ENCODE measurements around the gene PDE4D.
"Not testable (repeated sequence)": the region's sequence is repeated elsewhere in the genome, so short reads cannot be mapped to it uniquely, and the experiment has no call there.

PDE4D gene

GRCh38 chr5:59418808-59419207, 474.7 kb downstream of the PDE4D start:
- DNase-seq (ENCODE audit: low read depth) = no peak

GRCh38 chr5:59416451-59416850, 477.1 kb downstream of the PDE4D start:
- DNase-seq (ENCODE audit: low read depth) = no peak

- DNase-seq (ENCODE audit: low read depth) = no peak
Measured at GRCh38 chr5:59416026-59416425, 477.5 kb downstream of the PDE4D start.

GRCh38 chr5:59412428-59412827, 481.1 kb downstream of the PDE4D start:
- no peak for DNase-seq (ENCODE audit: low read depth)

- not testable (repeated sequence) for DNase-seq (ENCODE audit: low read depth)
Measured at GRCh38 chr5:59408997-59409396, 484.5 kb downstream of the PDE4D start.

GRCh38 chr5:59407967-59408366, 485.6 kb downstream of the PDE4D start:
- no peak for DNase-seq (ENCODE audit: low read depth)

GRCh38 chr5:59401637-59402036, 491.9 kb downstream of the PDE4D start:
- DNase-seq (ENCODE audit: low read depth) = no peak

GRCh38 chr5:59394956-59395355, 498.6 kb downstream of the PDE4D start:
- not testable (repeated sequence) for DNase-seq (ENCODE audit: low read depth)

- DNase-seq (ENCODE audit: low read depth) = no peak
Measured at GRCh38 chr5:59393585-59394420, 499.7 kb downstream of the PDE4D start.

- DNase-seq (ENCODE audit: low read depth) = no peak
Measured at GRCh38 chr5:59391576-59391975, 501.9 kb downstream of the PDE4D start.

GRCh38 chr5:59390989-59391388, 502.5 kb downstream of the PDE4D start:
- no peak for DNase-seq (ENCODE audit: low read depth)

GRCh38 chr5:59390074-59390659, 503.4 kb downstream of the PDE4D start:
- no peak for DNase-seq (ENCODE audit: low read depth)

- no peak for DNase-seq (ENCODE audit: low read depth)
Measured at GRCh38 chr5:59387127-59387526, 506.4 kb downstream of the PDE4D start.

- DNase-seq (ENCODE audit: low read depth) = no peak
Measured at GRCh38 chr5:59385700-59386099, 507.8 kb downstream of the PDE4D start.

- DNase-seq (ENCODE audit: low read depth) = no peak
Measured at GRCh38 chr5:59380350-59380951, 513.1 kb downstream of the PDE4D start.

- not testable (repeated sequence) for DNase-seq (ENCODE audit: low read depth)
Measured at GRCh38 chr5:59374036-59374435, 519.5 kb downstream of the PDE4D start.

GRCh38 chr5:59371525-59372127, 521.9 kb downstream of the PDE4D start:
- no peak for DNase-seq (ENCODE audit: low read depth)

GRCh38 chr5:59368951-59369350, 524.6 kb downstream of the PDE4D start:
- no peak for DNase-seq (ENCODE audit: low read depth)

GRCh38 chr5:59367791-59368394, 525.6 kb downstream of the PDE4D start:
- peak; percentile 17 for DNase-seq (ENCODE audit: low read depth)

GRCh38 chr5:59366784-59367183, 526.7 kb downstream of the PDE4D start:
- no peak for DNase-seq (ENCODE audit: low read depth)

- DNase-seq (ENCODE audit: low read depth) = no peak
Measured at GRCh38 chr5:59362438-59362837, 531.1 kb downstream of the PDE4D start.

GRCh38 chr5:59361454-59361853, 532.1 kb downstream of the PDE4D start:
- no peak for DNase-seq (ENCODE audit: low read depth)
